ENCODE data around the gene ZNF101. TPM values are rescaled to one million over a fixed set of nuclear protein-coding genes. Genes with fewer than 3 reads are reported as not detected.

The ZNF101 gene
- polyA plus RNA-seq: 6.0 to 9.8 TPM (median 8.1 TPM) in 3 replicates
- 5.9 TPM for polyA plus RNA-seq (2011; ENCODE audit: low read depth)
- 4.6 and 8.5 TPM in 2 replicates for polyA plus RNA-seq (2011; cell fraction: cytosol; rRNA removed)
- polyA plus RNA-seq (2011; cell fraction: nucleus; rRNA removed): 8.5 and 10.6 TPM in 2 replicates
- polyA plus RNA-seq (2012; ENCODE audit: low replicate concordance): 5.6 and 6.4 TPM in 2 replicates
- polyA minus RNA-seq: 6.0 to 21.2 TPM (median 6.9 TPM) in 3 replicates
- 5.6 TPM for polyA minus RNA-seq (2011; cell fraction: cytosol; rRNA and poly(A)+ RNA removed)
- polyA minus RNA-seq (2011; cell fraction: nucleus; rRNA and poly(A)+ RNA removed): 5.2 and 7.3 TPM in 2 replicates

- peaks cover 0 to 2% of the 10 kb centered on the region in 2 experiments for H3K36me3 ChIP-seq (ENCODE audit: control insufficient read depth in 2 of 2, extremely low read depth in 1 of 2, insufficient read depth in 2 of 2, low read length in 2 of 2)
- peak within 1 kb of the TSS; percentile 81 to 82 (median 82) for H3K4me3 ChIP-seq (ENCODE audit: control insufficient read depth in 2 of 3, extremely low read depth in 1 of 3, insufficient read depth in 2 of 3, low read depth in 1 of 3, low read length in 3 of 3)
- H2AFZ ChIP-seq (ENCODE audit: control insufficient read depth, low read length): peak within 1 kb of the TSS; percentile 78
- FAIRE-seq (no peak), DNase-seq (ENCODE audit: low read depth, low spot score) (peak; percentile 59)
- no peaks in the 10 kb centered on the region for H3K27me3 ChIP-seq (ENCODE audit: control insufficient read depth, extremely low read depth, insufficient read depth, low read length)
- peaks cover 18% of the 10 kb centered on the region for H3K79me2 ChIP-seq (ENCODE audit: control insufficient read depth, insufficient read depth, low read length)
- peak within 1 kb of the TSS; percentile 69 for H3K27ac ChIP-seq (ENCODE audit: control insufficient read depth, insufficient read depth, low read length)
- H3K4me1 ChIP-seq (ENCODE audit: control insufficient read depth, extremely low read depth, insufficient read depth, low read length): peaks cover 3% of the 10 kb centered on the region
- H3K9me3 ChIP-seq (ENCODE audit: control insufficient read depth, low read depth, low read length): no peaks in the 10 kb centered on the region
- H3K9ac ChIP-seq (ENCODE audit: control insufficient read depth, extremely low read depth, insufficient read depth, low read length): peak within 1 kb of the TSS; percentile 81
- H3K4me2 ChIP-seq (ENCODE audit: control insufficient read depth, extremely low read depth, insufficient read depth, low read depth, low read length): peak within 1 kb of the TSS; percentile 88
- no peaks in the 10 kb centered on the region for H4K20me1 ChIP-seq (ENCODE audit: control insufficient read depth, extremely low read depth, insufficient read depth, low read length)
- dilution Hi-C loops (cut with MboI; ENCODE audit: extremely low pct_ligation_motif_present, low sequenced_read_pairs): no loop called here
- TF ChIP-seq CTCF (optimal IDR thresholded peaks at IDR 0.05 in 1 of 3, IDR thresholded peaks at IDR 0.05 in 1 of 3, conservative IDR thresholded peaks at IDR 0.05 in 1 of 3; ENCODE audit: extremely low read depth in 1 of 3, insufficient read depth in 2 of 3, low read length in 3 of 3) (no peak), EZH2 (IDR thresholded peaks at IDR 0.05; ENCODE audit: low read length) (no peak)
- no peaks in the 10 kb centered on the region for H3K9me1 ChIP-seq (ENCODE audit: control insufficient read depth, extremely low read depth, insufficient read depth, low read length)
Measured at GRCh38 chr19:19668230-19669012, at the start of gene ZNF101. Gene ZNF101 (plus strand): TSS chr19:19668839. CDS start chr19:19668964, 125 bp downstream.

GRCh38 chr19:19619181-19619848, 49.3 kb upstream of the ZNF101 start:
- Histone ChIP-seq H3K9me1 (ENCODE audit: control insufficient read depth, extremely low read depth, insufficient read depth, low read length) (no peaks in the 10 kb centered on the region), H3K36me3 (ENCODE audit: control insufficient read depth in 2 of 2, extremely low read depth in 1 of 2, insufficient read depth in 2 of 2, low read length in 2 of 2) (peaks cover 0 to 1% of the 10 kb centered on the region in 2 experiments), H3K79me2 (ENCODE audit: control insufficient read depth, insufficient read depth, low read length) (no peaks in the 10 kb centered on the region), H4K20me1 (ENCODE audit: control insufficient read depth, extremely low read depth, insufficient read depth, low read length) (no peaks in the 10 kb centered on the region), H3K9me3 (ENCODE audit: control insufficient read depth, low read depth, low read length) (no peaks in the 10 kb centered on the region), H3K9ac (ENCODE audit: control insufficient read depth, extremely low read depth, insufficient read depth, low read length) (no peak overlapping the region), H3K27me3 (ENCODE audit: control insufficient read depth, extremely low read depth, insufficient read depth, low read length) (no peaks in the 10 kb centered on the region), H3K4me3 (ENCODE audit: control insufficient read depth in 2 of 3, extremely low read depth in 1 of 3, insufficient read depth in 2 of 3, low read depth in 1 of 3, low read length in 3 of 3) (no peak overlapping the region), H3K4me1 (ENCODE audit: control insufficient read depth, extremely low read depth, insufficient read depth, low read length) (no peaks in the 10 kb centered on the region), H3K4me2 (ENCODE audit: control insufficient read depth, extremely low read depth, insufficient read depth, low read depth, low read length) (peak overlapping the region; percentile 54), H2AFZ (ENCODE audit: control insufficient read depth, low read length) (no peak overlapping the region), H3K27ac (ENCODE audit: control insufficient read depth, insufficient read depth, low read length) (no peak overlapping the region)
- TF ChIP-seq CTCF (optimal IDR thresholded peaks at IDR 0.05 in 1 of 3, IDR thresholded peaks at IDR 0.05 in 1 of 3, conservative IDR thresholded peaks at IDR 0.05 in 1 of 3; ENCODE audit: extremely low read depth in 1 of 3, insufficient read depth in 2 of 3, low read length in 3 of 3) (no peak), EZH2 (IDR thresholded peaks at IDR 0.05; ENCODE audit: low read length) (no peak)
- no peak for DNase-seq (ENCODE audit: low read depth, low spot score)
- dilution Hi-C loops (cut with MboI; ENCODE audit: extremely low pct_ligation_motif_present, low sequenced_read_pairs): no loop called here
- no peak for FAIRE-seq
